ENCODE data around the gene STX2. TPM values are rescaled to one million over a fixed set of nuclear protein-coding genes. Genes with fewer than 3 reads are reported as not detected.
A peak's percentile ranks its signal among the peaks of the same experiment; 100 is the strongest.
"Not testable (repeated sequence)": the region's sequence is repeated elsewhere in the genome, so short reads cannot be mapped to it uniquely, and the experiment has no call there.

STX2 gene
- total RNA-seq, 1 donor, result 5.9 TPM

GRCh38 chr12:130775953-130776856 is 62.8 kb downstream of the STX2 start:
- peak in 2 of 3 donors; percentile 37 to 59 for DNase-seq (ENCODE audit: low read depth in 2 of 3, low spot score in 2 of 3)

GRCh38 chr12:130770413-130771028 is 68.5 kb downstream of the STX2 start:
- DNase-seq (ENCODE audit: low read depth in 2 of 3, low spot score in 2 of 3), result no peak

GRCh38 chr12:130768120-130768519 is 70.9 kb downstream of the STX2 start:
- DNase-seq (ENCODE audit: low read depth in 2 of 3, low spot score in 2 of 3), result no peak

GRCh38 chr12:130766470-130766869 is 72.6 kb downstream of the STX2 start:
- no peak for DNase-seq (ENCODE audit: low read depth in 2 of 3, low spot score in 2 of 3)

GRCh38 chr12:130765186-130765659 is 73.8 kb downstream of the STX2 start:
- peak in 2 of 3 donors; percentile 35 to 64 for DNase-seq (ENCODE audit: low read depth in 2 of 3, low spot score in 2 of 3)

- peak in 2 of 3 donors; percentile 50 to 83 for DNase-seq (ENCODE audit: low read depth in 2 of 3, low spot score in 2 of 3)
Observed at GRCh38 chr12:130764475-130765185, 74.4 kb downstream of the STX2 start.

- DNase-seq (ENCODE audit: low read depth in 2 of 3, low spot score in 2 of 3), result peak in 2 of 3 donors; percentile 39 to 71
Observed at GRCh38 chr12:130764073-130764472, 75.0 kb downstream of the STX2 start.

- no peak for DNase-seq (ENCODE audit: low read depth in 2 of 3, low spot score in 2 of 3)
Observed at GRCh38 chr12:130762319-130762675, 76.8 kb downstream of the STX2 start.

- DNase-seq (ENCODE audit: low read depth in 2 of 3, low spot score in 2 of 3), result peak in 2 of 3 donors; percentile 48 to 71
Observed at GRCh38 chr12:130761537-130762318, 77.3 kb downstream of the STX2 start.

- no peak for DNase-seq (ENCODE audit: low read depth in 2 of 3, low spot score in 2 of 3)
Observed at GRCh38 chr12:130754234-130754901, 84.7 kb downstream of the STX2 start.

- no peak for DNase-seq (ENCODE audit: low read depth in 2 of 3, low spot score in 2 of 3)
Observed at GRCh38 chr12:130752692-130753230, 86.3 kb downstream of the STX2 start.

GRCh38 chr12:130752037-130752436 is 87.0 kb downstream of the STX2 start:
- DNase-seq (ENCODE audit: low read depth in 2 of 3, low spot score in 2 of 3), result not testable (repeated sequence)

- no peak for DNase-seq (ENCODE audit: low read depth in 2 of 3, low spot score in 2 of 3)
Observed at GRCh38 chr12:130748786-130749185, 90.3 kb downstream of the STX2 start.

GRCh38 chr12:130747867-130748740 is 90.9 kb downstream of the STX2 start:
- peak in 2 of 3 donors; percentile 88 to 95 for DNase-seq (ENCODE audit: low read depth in 2 of 3, low spot score in 2 of 3)

- peak in 2 of 3 donors; percentile 41 to 69 for DNase-seq (ENCODE audit: low read depth in 2 of 3, low spot score in 2 of 3)
Observed at GRCh38 chr12:130746546-130746945, 92.5 kb downstream of the STX2 start.

- DNase-seq (ENCODE audit: low read depth in 2 of 3, low spot score in 2 of 3), result no peak
Observed at GRCh38 chr12:130745921-130746320, 93.1 kb downstream of the STX2 start.

GRCh38 chr12:130744274-130744673 is 94.8 kb downstream of the STX2 start:
- no peak for DNase-seq (ENCODE audit: low read depth in 2 of 3, low spot score in 2 of 3)

- no peak for DNase-seq (ENCODE audit: low read depth in 2 of 3, low spot score in 2 of 3)
Observed at GRCh38 chr12:130743606-130744005, 95.4 kb downstream of the STX2 start.

GRCh38 chr12:130743176-130743575 is 95.9 kb downstream of the STX2 start:
- no peak for DNase-seq (ENCODE audit: low read depth in 2 of 3, low spot score in 2 of 3)

Data from hematopoietic multipotent progenitor cell (in vitro differentiated cells).